GM12878 (cell line): ENCODE results near the gene SLC2A5. TPM values are rescaled to one million over a fixed set of nuclear protein-coding genes. Genes with fewer than 3 reads are reported as not detected.

Experiments used
- ATAC-seq: fragments of 200-7000 bp; cut with Tn5 transposase; 3 replicates; pipeline ENCODE4 v1.9.1; 2020; ENCODE audit warnings: mild to moderate bottlenecking, moderate library complexity
- BruUV-seq: library from RNA; stranded (reverse); fragments of 400-500 nt; replicated peaks from 2 replicates; lab custom pipeline; 2021; lab: Mats Ljungman, UMichigan
- CTCF ChIA-PET: fragments of 300-600 bp; sonication (Branson Sonifier 250); formaldehyde crosslinking; extraction: SDS; loops from one replicate; lab custom pipeline; 2021; ENCODE audit warnings: inconsistent platforms; lab: Yijun Ruan, JAX
- POLR2A ChIA-PET: fragments of 350-600 bp; formaldehyde crosslinking; extraction: SDS; loops from one replicate; lab custom pipeline; 2021; ENCODE audit warnings: inconsistent platforms; lab: Charles Lee
- RAD21 ChIA-PET: fragments of 300-600 bp; sonication (Branson Sonifier 250); formaldehyde crosslinking; loops from one replicate; lab custom pipeline; 2023; ENCODE audit warnings: antibody characterized with exemption; ENCODE audit not compliant: unreplicated experiment; lab: Charles Lee
- SMC1A ChIA-PET: fragments of 300-600 bp; sonication (Branson Sonifier 250); formaldehyde crosslinking; loops from one replicate; lab custom pipeline; 2023; ENCODE audit not compliant: unreplicated experiment, uncharacterized antibody; lab: Charles Lee
- DNase-seq: peaks from one replicate; pipeline ENCODE4 v3.0.0-alpha.2; 2011; ENCODE audit warnings: low read depth, low spot score
- FAIRE-seq: peaks from 3 replicates; lab custom pipeline; 2011; peaks lifted over from hg19 to GRCh38; lab: Jason Lieb, UNC
- H2AFZ ChIP-seq: 2 replicates; pipeline ENCODE4 v1.6.0; 2011; ENCODE audit warnings: low read depth, low read length, control low read depth; ENCODE audit not compliant: control insufficient read depth
- H3K27ac ChIP-seq: 2 replicates; pipeline ENCODE4 v1.5.1; 2011; ENCODE audit warnings: control low read depth; ENCODE audit not compliant: control insufficient read depth, insufficient read depth
- H3K27me3 ChIP-seq, 2 experiments: replicated peaks in 1 of 2; 2 replicates each; pipeline versions ENCODE4 v1.6.0 to v1.6.1; 2011; ENCODE audit warnings: low read length in 1 of 2; ENCODE audit not compliant: control insufficient read depth in 2 of 2, insufficient read depth in 2 of 2
- H3K36me3 ChIP-seq, 2 experiments: 2 replicates each; pipeline ENCODE4 v1.5.1; 2011; ENCODE audit warnings: low read length in 1 of 2; ENCODE audit not compliant: control insufficient read depth in 2 of 2, insufficient read depth in 2 of 2
- H3K4me1 ChIP-seq: 2 replicates; pipeline ENCODE4 v1.6.1; 2011; ENCODE audit warnings: mild to moderate bottlenecking, low read length, moderate library complexity, mixed read lengths; ENCODE audit not compliant: control insufficient read depth, insufficient read depth
- H3K4me2 ChIP-seq: 2 replicates; pipeline ENCODE4 v1.6.0; 2011; ENCODE audit warnings: control low read depth; ENCODE audit not compliant: control insufficient read depth, insufficient read depth
- H3K4me3 ChIP-seq: fragments of 200-600 bp; sonication (generic); 2 replicates; pipeline ENCODE4 v1.5.1; 2016
- H3K79me2 ChIP-seq: 2 replicates; pipeline ENCODE4 v1.6.0; 2011; ENCODE audit warnings: low read length; ENCODE audit not compliant: control insufficient read depth, insufficient read depth
- H3K9ac ChIP-seq: 2 replicates; pipeline ENCODE4 v1.8.0; 2011; ENCODE audit warnings: low read length, control low read depth, mixed read lengths; ENCODE audit not compliant: control insufficient read depth, insufficient read depth
- H3K9me3 ChIP-seq: replicated peaks from 3 replicates; pipeline ENCODE4 v1.5.1; 2011; ENCODE audit warnings: mild to moderate bottlenecking, low read length; ENCODE audit not compliant: control insufficient read depth, insufficient read depth
- H4K20me1 ChIP-seq: 2 replicates; pipeline ENCODE4 v1.6.0; 2011; ENCODE audit not compliant: control insufficient read depth, insufficient read depth
- BCL11A ChIP-seq: IDR thresholded peaks from 2 replicates; pipeline ENCODE4 v1.6.1; 2011; ENCODE audit warnings: low read depth, low read length
- BHLHE40 ChIP-seq, 2 experiments: fragments of 450-650 bp in 1 of 2; IDR thresholded peaks; 2 replicates each; pipeline ENCODE4 v1.6.1; 2011 to 2017; ENCODE audit warnings: low read depth in 2 of 2, borderline replicate concordance in 1 of 2, improper control_type of control experiment in 1 of 2, low read length in 1 of 2, mild to moderate bottlenecking in 1 of 2
- DPF2 ChIP-seq: fragments of 450-650 bp; IDR thresholded peaks from 2 replicates; pipeline ENCODE4 v1.6.1; 2017; ENCODE audit warnings: mild to moderate bottlenecking
- IKZF2 ChIP-seq, 2 experiments: fragments of 450-650 bp; IDR thresholded peaks; 2 replicates each; pipeline ENCODE4 v1.6.1; 2017; ENCODE audit warnings: mild to moderate bottlenecking in 2 of 2, moderate library complexity in 2 of 2
- MEF2A ChIP-seq: IDR thresholded peaks from 2 replicates; pipeline ENCODE4 v1.6.1; 2011; ENCODE audit warnings: low read depth, mild to moderate bottlenecking, low read length, moderate library complexity; ENCODE audit not compliant: insufficient read depth
- MTA2 ChIP-seq: fragments of 450-650 bp; IDR thresholded peaks from 2 replicates; pipeline ENCODE4 v1.6.1; 2016; ENCODE audit warnings: low read depth, mild to moderate bottlenecking, moderate library complexity
- MTA3 ChIP-seq: IDR thresholded peaks from 2 replicates; pipeline ENCODE4 v1.6.1; 2012; ENCODE audit warnings: low read length, inconsistent platforms, borderline replicate concordance
- NBN ChIP-seq: fragments of 450-650 bp; IDR thresholded peaks from 2 replicates; pipeline ENCODE4 v1.6.1; 2016
- RUNX3 ChIP-seq: IDR thresholded peaks from 2 replicates; pipeline ENCODE4 v1.6.1; 2012; ENCODE audit warnings: low read length, inconsistent platforms
- SP1 ChIP-seq: IDR thresholded peaks from one replicate; pipeline ENCODE4 v1.6.1; 2011; ENCODE audit warnings: low read depth, low read length
- TCF7 ChIP-seq: IDR thresholded peaks from 2 replicates; pipeline ENCODE4 v1.6.1; 2014; ENCODE audit warnings: antibody characterized with exemption, borderline replicate concordance
- WGBS: methylation state at CpG from one replicate; pipeline ENCODE4 v1.1.6; 2016; ENCODE audit warnings: low lambda C conversion rate; ENCODE audit not compliant: insufficient replicate concordance, insufficient coverage; ENCODE audit errors: missing lambda C conversion rate; 5-methylcytosine and 5-hydroxymethylcytosine counted together
- in situ Hi-C: fragments of 300-500 bp; cut with MboI; formaldehyde crosslinking; loops from 9 replicates; pipeline ENCODE4 v1.14.3; 2018; ENCODE audit warnings: mixed read lengths
- intact Hi-C: fragments of 100-400 bp; cut with micrococcal nuclease; formaldehyde crosslinking; loops from one replicate; pipeline ENCODE4 v1.14.2; 2022; ENCODE audit not compliant: unreplicated experiment
- polyA plus RNA-seq, 11 experiments: library from polyadenylated mRNA; depleted of rRNA in 4 of 11; unstranded in 6 of 11; stranded (reverse) in 5 of 11; fragments of >200 nt; fragmentation: Nextera tagmentation in 4 of 11; fragmentation: Illumina TruSeq in 1 of 11; extraction: Ambion mirVana in 4 of 11; extraction: Trizol in 1 of 11; gene quantifications; 1 replicate in 1 of 11; 2 replicates in 10 of 11; pipeline versions ENCODE4 v1.2.1 to v1.2.3, GENCODE V29; 2011 to 2016; ENCODE audit warnings: inconsistent platforms in 2 of 11, missing spikeins in 2 of 11, low read depth in 1 of 11
- total RNA-seq, 4 experiments: library from RNA; depleted of rRNA in 3 of 4; stranded (reverse); fragments of >200 nt in 3 of 4; fragmentation: Illumina TruSeq in 1 of 4; extraction: Trizol in 1 of 4; gene quantifications; 2 replicates each; pipeline versions ENCODE4 v1.2.1 to v1.2.3, GENCODE V29; 2013 to 2021
- TF ChIP-seq, protein P1 (sequence below): IDR thresholded peaks from 2 replicates; pipeline ENCODE4 v1.6.1; 2012; ENCODE audit warnings: low read depth, low read length, improper control_type of control experiment
- TF ChIP-seq, protein P2 (sequence below): fragments of 450-650 bp; formaldehyde crosslinking; IDR thresholded peaks from 2 replicates; pipeline ENCODE4 v1.5.0; 2022; ENCODE audit warnings: mild to moderate bottlenecking, missing genetic modification characterization
- TF ChIP-seq, protein P3 (sequence below): fragments of 450-650 bp; IDR thresholded peaks from 2 replicates; pipeline ENCODE4 v1.6.1; 2016; ENCODE audit warnings: mild to moderate bottlenecking
- TF ChIP-seq, protein P4 (sequence below): IDR thresholded peaks from 2 replicates; pipeline ENCODE4 v1.6.1; 2012; ENCODE audit warnings: low read length, inconsistent platforms

Gene SLC2A5
- total and polyA plus RNA-seq, 10 of the 15 experiments (the other 5 are each of a cell fraction or from before 2014, with no cell fraction given) = 4.5 to 76.6 (median 23.9) TPM

DNA sequence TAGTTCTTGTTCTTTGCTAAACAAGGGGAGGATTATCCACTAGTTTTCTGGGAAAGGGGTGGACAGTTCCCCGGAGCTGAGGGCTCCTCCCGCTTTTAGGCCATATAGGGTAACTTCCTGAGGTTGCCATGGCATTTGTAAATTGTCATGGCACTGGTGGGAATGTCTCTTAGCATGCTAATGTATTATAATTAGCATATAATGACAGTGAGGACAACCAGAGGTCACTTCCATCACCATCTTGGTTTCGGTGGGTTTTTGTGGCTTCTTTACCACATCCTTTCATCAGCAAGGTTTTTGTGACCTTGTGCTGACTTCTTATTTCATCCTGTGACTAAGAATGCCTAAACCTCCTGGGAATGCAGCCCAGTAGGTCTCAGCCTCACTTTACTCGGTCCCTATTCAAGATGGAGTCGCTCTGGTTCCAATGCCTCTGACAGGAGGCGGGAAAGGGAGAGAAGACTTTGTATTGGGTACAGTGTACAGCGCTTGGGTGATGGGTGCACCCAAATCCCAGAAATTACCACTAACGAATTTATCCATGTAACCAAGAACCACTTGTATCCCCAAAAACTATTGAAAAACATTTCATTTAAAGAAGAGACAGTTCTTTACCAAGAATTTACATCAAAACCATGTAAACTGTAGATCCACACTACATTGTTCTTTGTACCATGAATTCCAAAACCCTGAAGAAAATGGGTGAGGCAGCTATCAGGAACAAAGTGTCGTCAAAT is 8.7 kb upstream of the SLC2A5 start:
- ChIA-PET POLR2A (interaction anchor here (0.6 to 4.5 kb wide), 4 partner anchors 11 to 73 kb away, joined by 3 to 45 read pairs (median 4); no protein-coding TSS in a partner anchor), RAD21 (interaction anchor here (0.9 to 1.7 kb wide), 5 partner anchors 17 to 229 kb away, joined by 3 to 4 read pairs (median 3); no protein-coding TSS in a partner anchor)
- BruUV-seq = no TSS peak
- TF ChIP-seq, protein P1, sequence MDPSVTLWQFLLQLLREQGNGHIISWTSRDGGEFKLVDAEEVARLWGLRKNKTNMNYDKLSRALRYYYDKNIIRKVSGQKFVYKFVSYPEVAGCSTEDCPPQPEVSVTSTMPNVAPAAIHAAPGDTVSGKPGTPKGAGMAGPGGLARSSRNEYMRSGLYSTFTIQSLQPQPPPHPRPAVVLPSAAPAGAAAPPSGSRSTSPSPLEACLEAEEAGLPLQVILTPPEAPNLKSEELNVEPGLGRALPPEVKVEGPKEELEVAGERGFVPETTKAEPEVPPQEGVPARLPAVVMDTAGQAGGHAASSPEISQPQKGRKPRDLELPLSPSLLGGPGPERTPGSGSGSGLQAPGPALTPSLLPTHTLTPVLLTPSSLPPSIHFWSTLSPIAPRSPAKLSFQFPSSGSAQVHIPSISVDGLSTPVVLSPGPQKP = peak; percentile 88; the same call in 1 of the 2 replicates
- TF ChIP-seq IKZF2 (IDR thresholded peaks at IDR 0.05) (peak; percentile 95 to 97), BCL11A (peak; percentile 92), RUNX3 (peak; percentile 99), TCF7 (0 out of 2 replicates have a peak, but pooled peaks have one; percentile 38), MTA3 (peak; percentile 68; the same call in 1 of the 2 replicates), MEF2A (peak; percentile 75; the same call in 1 of the 2 replicates), MTA2 (peak; percentile 96), SP1 (peak; percentile 79), DPF2 (peak; percentile 87), NBN (peak; percentile 85), BHLHE40 (IDR thresholded peaks at IDR 0.05; ENCODE audit: borderline replicate concordance in 1 of 2, low read depth in 2 of 2, low read length in 1 of 2) (peak; percentile 57 to 79; a peak in 2 of 4 replicates)
- TF ChIP-seq, protein P2, sequence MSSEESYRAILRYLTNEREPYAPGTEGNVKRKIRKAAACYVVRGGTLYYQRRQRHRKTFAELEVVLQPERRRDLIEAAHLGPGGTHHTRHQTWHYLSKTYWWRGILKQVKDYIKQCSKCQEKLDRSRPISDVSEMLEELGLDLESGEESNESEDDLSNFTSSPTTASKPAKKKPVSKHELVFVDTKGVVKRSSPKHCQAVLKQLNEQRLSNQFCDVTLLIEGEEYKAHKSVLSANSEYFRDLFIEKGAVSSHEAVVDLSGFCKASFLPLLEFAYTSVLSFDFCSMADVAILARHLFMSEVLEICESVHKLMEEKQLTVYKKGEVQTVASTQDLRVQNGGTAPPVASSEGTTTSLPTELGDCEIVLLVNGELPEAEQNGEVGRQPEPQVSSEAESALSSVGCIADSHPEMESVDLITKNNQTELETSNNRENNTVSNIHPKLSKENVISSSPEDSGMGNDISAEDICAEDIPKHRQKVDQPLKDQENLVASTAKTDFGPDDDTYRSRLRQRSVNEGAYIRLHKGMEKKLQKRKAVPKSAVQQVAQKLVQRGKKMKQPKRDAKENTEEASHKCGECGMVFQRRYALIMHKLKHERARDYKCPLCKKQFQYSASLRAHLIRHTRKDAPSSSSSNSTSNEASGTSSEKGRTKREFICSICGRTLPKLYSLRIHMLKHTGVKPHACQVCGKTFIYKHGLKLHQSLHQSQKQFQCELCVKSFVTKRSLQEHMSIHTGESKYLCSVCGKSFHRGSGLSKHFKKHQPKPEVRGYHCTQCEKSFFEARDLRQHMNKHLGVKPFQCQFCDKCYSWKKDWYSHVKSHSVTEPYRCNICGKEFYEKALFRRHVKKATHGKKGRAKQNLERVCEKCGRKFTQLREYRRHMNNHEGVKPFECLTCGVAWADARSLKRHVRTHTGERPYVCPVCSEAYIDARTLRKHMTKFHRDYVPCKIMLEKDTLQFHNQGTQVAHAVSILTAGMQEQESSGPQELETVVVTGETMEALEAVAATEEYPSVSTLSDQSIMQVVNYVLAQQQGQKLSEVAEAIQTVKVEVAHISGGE (CRISPR knock-in tag) = peak; percentile 73
- TF ChIP-seq, protein P3, sequence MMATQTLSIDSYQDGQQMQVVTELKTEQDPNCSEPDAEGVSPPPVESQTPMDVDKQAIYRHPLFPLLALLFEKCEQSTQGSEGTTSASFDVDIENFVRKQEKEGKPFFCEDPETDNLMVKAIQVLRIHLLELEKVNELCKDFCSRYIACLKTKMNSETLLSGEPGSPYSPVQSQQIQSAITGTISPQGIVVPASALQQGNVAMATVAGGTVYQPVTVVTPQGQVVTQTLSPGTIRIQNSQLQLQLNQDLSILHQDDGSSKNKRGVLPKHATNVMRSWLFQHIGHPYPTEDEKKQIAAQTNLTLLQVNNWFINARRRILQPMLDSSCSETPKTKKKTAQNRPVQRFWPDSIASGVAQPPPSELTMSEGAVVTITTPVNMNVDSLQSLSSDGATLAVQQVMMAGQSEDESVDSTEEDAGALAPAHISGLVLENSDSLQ = peak; percentile 71
- TF ChIP-seq, protein P4, sequence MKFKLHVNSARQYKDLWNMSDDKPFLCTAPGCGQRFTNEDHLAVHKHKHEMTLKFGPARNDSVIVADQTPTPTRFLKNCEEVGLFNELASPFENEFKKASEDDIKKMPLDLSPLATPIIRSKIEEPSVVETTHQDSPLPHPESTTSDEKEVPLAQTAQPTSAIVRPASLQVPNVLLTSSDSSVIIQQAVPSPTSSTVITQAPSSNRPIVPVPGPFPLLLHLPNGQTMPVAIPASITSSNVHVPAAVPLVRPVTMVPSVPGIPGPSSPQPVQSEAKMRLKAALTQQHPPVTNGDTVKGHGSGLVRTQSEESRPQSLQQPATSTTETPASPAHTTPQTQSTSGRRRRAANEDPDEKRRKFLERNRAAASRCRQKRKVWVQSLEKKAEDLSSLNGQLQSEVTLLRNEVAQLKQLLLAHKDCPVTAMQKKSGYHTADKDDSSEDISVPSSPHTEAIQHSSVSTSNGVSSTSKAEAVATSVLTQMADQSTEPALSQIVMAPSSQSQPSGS = peak; percentile 83

More for the DNA sequence above, 8.7 kb upstream of the SLC2A5 start:
- H2AFZ ChIP-seq = no peak overlapping the region
- peak; percentile 49 for ATAC-seq
- peaks cover 55% of the 10 kb centered on the region for H3K4me1 ChIP-seq
- CTCF ChIA-PET = interaction anchor here (1.3 kb wide), 1 partner anchor 12 kb away, joined by 3 read pairs; no protein-coding TSS in a partner anchor
- H3K9me3 ChIP-seq = peaks cover 1% of the 10 kb centered on the region
- peak overlapping the region; percentile 45 for H3K27ac ChIP-seq
- no peaks in the 10 kb centered on the region for H3K79me2 ChIP-seq
- no peaks in the 10 kb centered on the region for H3K36me3 ChIP-seq
- intact Hi-C loops (loop anchor here (1.0 to 5.0 kb wide), 4 partner anchors 9 to 334 kb away; partner anchors contain the start of genes ENO1 and SLC2A5), in situ Hi-C loops (no loop called here)
- SMC1A ChIA-PET = interaction anchor here (0.8 to 4.8 kb wide), 6 partner anchors 8 to 107 kb away, joined by 3 to 59 read pairs (median 4); no protein-coding TSS in a partner anchor
- no peaks in the 10 kb centered on the region for H4K20me1 ChIP-seq
- peak; percentile 7 for FAIRE-seq
- H3K4me3 ChIP-seq = no peak overlapping the region
- H3K27me3 ChIP-seq = no peaks in the 10 kb centered on the region
- H3K9ac ChIP-seq = no peak overlapping the region
- H3K4me2 ChIP-seq = peak overlapping the region; percentile 61
- WGBS = 11% methylated on average over 9 of the region's 9 CpGs
- DNase-seq = peak; percentile 95
